ENCODE results near the gene PSD4. TPM values are rescaled to one million over a fixed set of nuclear protein-coding genes. Genes with fewer than 3 reads are reported as not detected.

The PSD4 gene
- total RNA-seq, 2 donors from 2014 or later, result 174 to 200 TPM

- DNase-seq, result no peak
- no peaks in the 10 kb centered on the region for H3K27me3 Mint-ChIP-seq (ENCODE audit: low read depth)
- ATAC-seq (replicated peaks in 1 of 2), result no peak
- H3K9me3 Mint-ChIP-seq, result no peaks in the 10 kb centered on the region
- H3K4me3 Mint-ChIP-seq, result no peak overlapping the region
- no peaks in the 10 kb centered on the region for H3K36me3 Mint-ChIP-seq (ENCODE audit: insufficient read depth in 2 of 2)
- H3K4me1 Mint-ChIP-seq (ENCODE audit: low read depth), result peaks cover 40% of the 10 kb centered on the region
- no peak overlapping the region for H3K27ac Mint-ChIP-seq
Observed at GRCh38 chr2:113134717-113135116, 39.1 kb upstream of the PSD4 start.

DNA sequence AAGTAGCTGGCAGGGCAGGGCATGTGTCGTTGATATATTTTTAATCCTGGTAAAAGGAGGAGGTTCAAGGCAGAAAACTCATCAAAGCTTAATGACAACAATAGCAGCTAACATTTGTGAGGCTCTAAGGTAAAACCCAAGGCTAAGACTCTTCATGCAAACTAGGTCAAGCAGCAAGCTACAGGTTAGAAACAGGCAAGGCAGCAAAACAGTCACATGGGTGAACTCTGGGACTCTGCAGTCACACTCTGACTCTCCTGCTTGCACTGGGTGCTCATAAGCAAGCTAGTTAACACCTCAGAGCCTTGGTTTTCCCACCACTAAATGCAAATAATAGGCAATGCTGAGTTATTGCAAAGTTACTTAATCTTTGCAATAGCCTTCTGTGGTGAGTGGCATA, 38.5 kb upstream of the PSD4 start:
- H3K36me3 Mint-ChIP-seq (ENCODE audit: insufficient read depth in 2 of 2), result no peaks in the 10 kb centered on the region
- H3K4me3 Mint-ChIP-seq, result no peak overlapping the region
- no peaks in the 10 kb centered on the region for H3K27me3 Mint-ChIP-seq (ENCODE audit: low read depth)
- ATAC-seq (replicated peaks in 1 of 2), result no peak
- peak overlapping the region; percentile 20 for H3K27ac Mint-ChIP-seq
- peaks cover 40% of the 10 kb centered on the region for H3K4me1 Mint-ChIP-seq (ENCODE audit: low read depth)
- H3K9me3 Mint-ChIP-seq, result no peaks in the 10 kb centered on the region
- no peak for DNase-seq

DNA sequence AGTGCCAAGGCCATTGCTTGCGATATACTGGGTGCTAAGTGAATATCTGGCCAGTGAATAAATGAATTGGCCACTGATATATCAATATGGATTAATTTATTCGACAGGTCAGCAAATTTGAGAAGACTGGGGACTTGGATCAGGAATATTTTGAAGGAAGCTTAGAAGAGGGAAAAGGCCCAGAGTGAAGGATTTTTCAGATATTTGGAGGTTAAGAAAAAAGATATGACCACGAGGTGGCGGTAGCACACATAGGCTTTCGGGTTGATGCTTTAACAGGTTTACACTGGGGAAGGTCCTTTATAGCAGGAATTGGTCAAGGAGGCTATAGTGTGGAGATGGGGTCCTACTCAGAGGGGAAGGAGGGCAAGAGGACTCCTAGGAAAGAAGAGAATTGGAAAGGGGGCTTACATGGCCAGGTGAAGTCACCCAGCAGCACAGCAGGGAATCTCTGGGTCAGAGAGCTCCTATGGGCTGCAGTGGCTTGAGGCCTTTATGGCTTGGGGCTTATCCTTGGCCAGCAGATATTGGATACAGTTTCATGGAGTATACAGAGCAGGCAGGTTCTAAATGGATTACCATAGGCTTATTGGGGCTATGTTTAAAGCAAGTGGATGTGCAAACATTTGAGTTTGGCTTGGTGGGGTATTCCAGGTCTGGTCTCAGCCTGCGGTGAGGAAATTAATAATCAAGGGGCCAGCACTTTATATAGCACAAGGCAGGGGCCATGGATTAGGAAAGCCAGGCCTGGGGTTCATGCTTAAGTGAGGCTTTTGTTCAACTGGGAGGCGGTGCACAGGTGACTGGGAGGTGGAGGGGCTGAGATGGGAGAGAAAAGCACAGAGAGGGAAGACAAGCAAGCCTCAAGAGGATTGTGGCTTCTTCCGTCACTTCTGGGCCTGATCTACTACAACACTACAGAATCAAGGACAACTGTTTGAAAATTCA, 36.7 kb upstream of the PSD4 start:
- no peak overlapping the region for H3K27ac Mint-ChIP-seq
- peak in 1 of 2 donors; percentile 19 for ATAC-seq (replicated peaks in 1 of 2)
- no peak overlapping the region for H3K4me3 Mint-ChIP-seq
- no peaks in the 10 kb centered on the region for H3K27me3 Mint-ChIP-seq (ENCODE audit: low read depth)
- DNase-seq, result peak; percentile 43 to 44
- no peaks in the 10 kb centered on the region for H3K9me3 Mint-ChIP-seq
- H3K36me3 Mint-ChIP-seq (ENCODE audit: insufficient read depth in 2 of 2), result no peaks in the 10 kb centered on the region
- peaks cover 40% of the 10 kb centered on the region for H3K4me1 Mint-ChIP-seq (ENCODE audit: low read depth)

- Mint-ChIP-seq H3K9me3 (no peaks in the 10 kb centered on the region), H3K4me1 (ENCODE audit: low read depth) (peaks cover 40% of the 10 kb centered on the region), H3K27me3 (ENCODE audit: low read depth) (no peaks in the 10 kb centered on the region), H3K4me3 (no peak overlapping the region), H3K36me3 (ENCODE audit: insufficient read depth in 2 of 2) (no peaks in the 10 kb centered on the region), H3K27ac (no peak overlapping the region)
- DNase-seq, result no peak
- ATAC-seq (replicated peaks in 1 of 2), result no peak
Observed at GRCh38 chr2:113137827-113138226, 35.9 kb upstream of the PSD4 start.

DNA sequence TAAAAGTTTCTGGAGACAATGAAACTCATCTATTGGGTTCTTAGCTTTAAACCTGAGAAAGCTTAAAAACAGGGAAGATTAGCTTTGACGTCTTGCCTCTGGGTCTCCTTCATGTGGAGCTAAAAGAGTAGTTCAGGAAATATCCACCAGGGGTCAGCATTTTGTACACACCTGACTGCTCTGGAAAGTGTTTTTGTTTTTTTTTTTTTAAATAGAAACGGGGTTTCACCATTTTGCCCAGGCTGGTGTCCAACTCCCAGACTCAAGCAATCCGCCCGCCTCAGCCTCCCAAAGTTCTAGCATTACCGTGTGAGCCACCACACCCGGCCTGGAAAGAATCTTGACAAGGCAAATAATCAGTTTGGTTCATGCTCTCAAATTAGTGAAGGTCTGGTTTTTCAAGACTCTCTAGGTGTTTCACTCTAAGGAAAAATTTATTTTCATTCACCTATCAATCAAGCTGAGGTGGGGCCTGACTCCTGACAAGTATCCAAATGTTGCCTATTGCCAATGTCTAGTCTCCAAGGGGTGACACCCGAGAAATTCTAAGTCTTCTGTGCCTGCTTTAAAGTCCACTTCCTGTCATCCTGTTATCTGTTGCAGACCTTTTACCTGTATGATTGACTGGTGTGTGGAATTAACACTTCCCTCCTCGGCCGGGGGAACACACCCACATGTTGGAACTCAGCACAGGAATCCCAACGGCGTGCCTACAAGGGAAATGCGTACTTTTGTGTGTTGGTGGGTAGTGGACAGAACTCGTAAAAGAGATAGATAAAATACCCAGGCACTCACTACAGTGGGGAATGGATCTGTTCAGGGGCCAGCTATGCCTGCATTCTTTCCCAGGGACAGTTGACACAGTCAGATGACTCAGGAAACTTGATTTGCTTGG, 35.1 kb upstream of the PSD4 start:
- DNase-seq, result peak; percentile 59 to 80
- Mint-ChIP-seq H3K27me3 (ENCODE audit: low read depth) (no peaks in the 10 kb centered on the region), H3K36me3 (ENCODE audit: insufficient read depth in 2 of 2) (no peaks in the 10 kb centered on the region), H3K4me3 (peak overlapping the region; percentile 57 to 66), H3K27ac (peak overlapping the region; percentile 45), H3K4me1 (ENCODE audit: low read depth) (peaks cover 37% of the 10 kb centered on the region), H3K9me3 (no peaks in the 10 kb centered on the region)
- ATAC-seq (replicated peaks in 1 of 2), result peak; percentile 81 to 82

- peaks cover 0 to 4% of the 10 kb centered on the region in 2 donors for H3K9me3 Mint-ChIP-seq
- ATAC-seq (replicated peaks in 1 of 2), result no peak
- no peak overlapping the region for H3K4me3 Mint-ChIP-seq
- peaks cover 31% of the 10 kb centered on the region for H3K4me1 Mint-ChIP-seq (ENCODE audit: low read depth)
- H3K36me3 Mint-ChIP-seq (ENCODE audit: insufficient read depth in 2 of 2), result no peaks in the 10 kb centered on the region
- no peak for DNase-seq
- no peak overlapping the region for H3K27ac Mint-ChIP-seq
- peaks cover 5% of the 10 kb centered on the region for H3K27me3 Mint-ChIP-seq (ENCODE audit: low read depth)
Observed at GRCh38 chr2:113141451-113141850, 32.3 kb upstream of the PSD4 start.

- no peak for DNase-seq
- no peak for ATAC-seq (replicated peaks in 1 of 2)
- Mint-ChIP-seq H3K27me3 (ENCODE audit: low read depth) (peaks cover 5% of the 10 kb centered on the region), H3K4me1 (ENCODE audit: low read depth) (peaks cover 25% of the 10 kb centered on the region), H3K36me3 (ENCODE audit: insufficient read depth in 2 of 2) (no peaks in the 10 kb centered on the region), H3K27ac (no peak overlapping the region), H3K4me3 (no peak overlapping the region), H3K9me3 (peaks cover 0 to 4% of the 10 kb centered on the region in 2 donors)
Observed at GRCh38 chr2:113142290-113142689, 31.5 kb upstream of the PSD4 start.

DNA sequence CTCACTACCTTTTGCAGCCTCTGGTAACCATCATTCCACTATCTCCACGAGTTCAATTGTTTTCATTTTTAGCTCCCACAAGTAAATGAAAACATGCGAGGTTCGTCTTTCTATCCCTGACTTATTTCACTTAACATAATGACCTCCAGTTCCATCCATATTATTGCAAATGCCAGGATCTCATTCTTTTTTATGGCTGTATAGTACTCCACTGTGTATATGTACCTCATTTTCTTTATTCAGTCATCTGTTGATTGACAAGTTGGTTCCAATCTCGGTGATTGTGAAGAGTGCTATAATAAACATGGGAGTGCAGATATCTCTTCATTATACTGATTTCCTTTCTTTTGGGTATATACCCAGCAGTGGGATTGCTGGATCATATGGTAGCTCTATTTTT, 29.5 kb upstream of the PSD4 start:
- H3K9me3 Mint-ChIP-seq, result peaks cover 0 to 9% of the 10 kb centered on the region in 2 donors
- H3K27ac Mint-ChIP-seq, result no peak overlapping the region
- ATAC-seq (replicated peaks in 1 of 2), result no peak

GRCh38 chr2:113148606-113149552, 24.9 kb upstream of the PSD4 start:
- DNase-seq, result no peak
- Mint-ChIP-seq H3K9me3 (peaks cover 0 to 9% of the 10 kb centered on the region in 2 donors), H3K27ac (no peak overlapping the region), H3K27me3 (ENCODE audit: low read depth) (peaks cover 5% of the 10 kb centered on the region), H3K36me3 (ENCODE audit: insufficient read depth in 2 of 2) (no peaks in the 10 kb centered on the region), H3K4me3 (no peak overlapping the region), H3K4me1 (ENCODE audit: low read depth) (no peaks in the 10 kb centered on the region)
- no peak for ATAC-seq (replicated peaks in 1 of 2)

More for the DNA sequence above, 29.5 kb upstream of the PSD4 start:
- H3K27me3 Mint-ChIP-seq (ENCODE audit: low read depth), result peaks cover 5% of the 10 kb centered on the region
- H3K4me3 Mint-ChIP-seq, result no peak overlapping the region
- peaks cover 5% of the 10 kb centered on the region for H3K4me1 Mint-ChIP-seq (ENCODE audit: low read depth)
- no peaks in the 10 kb centered on the region for H3K36me3 Mint-ChIP-seq (ENCODE audit: insufficient read depth in 2 of 2)
- DNase-seq, result no peak

GRCh38 chr2:113149553-113150257, 24.1 kb upstream of the PSD4 start:
- DNase-seq (no peak), ATAC-seq (replicated peaks in 1 of 2) (no peak)
- H3K4me1 Mint-ChIP-seq (ENCODE audit: low read depth), result no peaks in the 10 kb centered on the region
- H3K4me3 Mint-ChIP-seq, result no peak overlapping the region
- H3K9me3 Mint-ChIP-seq, result peaks cover 0 to 6% of the 10 kb centered on the region in 2 donors
- H3K27me3 Mint-ChIP-seq (ENCODE audit: low read depth), result peaks cover 5% of the 10 kb centered on the region
- no peak overlapping the region for H3K27ac Mint-ChIP-seq
- H3K36me3 Mint-ChIP-seq (ENCODE audit: insufficient read depth in 2 of 2), result no peaks in the 10 kb centered on the region

GRCh38 chr2:113150258-113150601, 23.5 kb upstream of the PSD4 start:
- H3K36me3 Mint-ChIP-seq (ENCODE audit: insufficient read depth in 2 of 2), result no peaks in the 10 kb centered on the region
- ATAC-seq (replicated peaks in 1 of 2) (no peak), DNase-seq (no peak)
- H3K4me3 Mint-ChIP-seq, result no peak overlapping the region
- peaks cover 5% of the 10 kb centered on the region for H3K27me3 Mint-ChIP-seq (ENCODE audit: low read depth)
- no peaks in the 10 kb centered on the region for H3K4me1 Mint-ChIP-seq (ENCODE audit: low read depth)
- peaks cover 0 to 4% of the 10 kb centered on the region in 2 donors for H3K9me3 Mint-ChIP-seq
- no peak overlapping the region for H3K27ac Mint-ChIP-seq

DNA sequence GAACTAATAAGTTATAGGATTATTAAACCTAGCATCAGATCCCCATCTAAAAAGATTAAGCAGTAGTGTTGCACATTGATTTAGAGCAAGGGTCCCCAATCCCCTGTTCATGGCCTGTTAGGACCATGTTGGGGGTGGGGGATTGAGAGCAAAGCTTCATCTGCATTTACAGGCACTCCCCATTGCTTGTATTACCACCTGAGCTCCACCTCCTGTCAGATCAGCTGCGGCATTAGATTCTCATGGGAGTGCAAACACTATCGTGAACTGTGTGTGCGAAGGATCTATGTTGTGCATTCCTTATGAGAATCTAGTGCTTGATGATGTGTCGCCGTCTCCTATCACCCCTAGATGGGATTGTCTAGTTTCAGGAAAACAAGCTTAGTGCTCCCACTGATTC, 18.4 kb upstream of the PSD4 start:
- Mint-ChIP-seq H3K27me3 (ENCODE audit: low read depth) (no peaks in the 10 kb centered on the region), H3K36me3 (ENCODE audit: insufficient read depth in 2 of 2) (no peaks in the 10 kb centered on the region), H3K9me3 (no peaks in the 10 kb centered on the region), H3K4me1 (ENCODE audit: low read depth) (peaks cover 29% of the 10 kb centered on the region), H3K4me3 (no peak overlapping the region), H3K27ac (no peak overlapping the region)
- no peak for ATAC-seq (replicated peaks in 1 of 2)
- no peak for DNase-seq

Measured in activated T-cell treated with anti-CD3 and anti-CD28 coated beads, Interleukin-2, amount 50 U/mL, for 72 hours (primary cell).